ENCODE data around the gene KRTAP13-3. TPM values are rescaled to one million over a fixed set of nuclear protein-coding genes. Genes with fewer than 3 reads are reported as not detected.

KRTAP13-3 gene
- total and polyA plus RNA-seq, 9 of the 15 experiments (the other 6 are each of a cell fraction or from before 2014, with no cell fraction given): not detected

- Histone ChIP-seq H3K9ac (ENCODE audit: insufficient read depth in 1 of 2, low read depth in 2 of 2, low read length in 2 of 2) (no peak overlapping the region), H3K9me1 (ENCODE audit: control insufficient read depth, insufficient read depth, low read length) (no peaks in the 10 kb centered on the region), H3K79me2 (ENCODE audit: control insufficient read depth, insufficient read depth, low read length) (no peaks in the 10 kb centered on the region), H3K4me3 (no peak overlapping the region), H3K4me2 (ENCODE audit: insufficient read depth, low read length) (no peak overlapping the region), H3K27ac (ENCODE audit: extremely low read depth, low read depth, low read length) (no peak overlapping the region), H3K27me3 (ENCODE audit: control insufficient read depth in 2 of 2, insufficient read depth in 2 of 2, low read length in 2 of 2) (no peaks in the 10 kb centered on the region), H3K9me3 (replicated peaks; ENCODE audit: control insufficient read depth, insufficient read depth, low read depth, low read length) (no peaks in the 10 kb centered on the region; the same call in 1 of the 2 replicates), H3K36me3 (ENCODE audit: control insufficient read depth, insufficient read depth, low read length) (no peaks in the 10 kb centered on the region), H2AFZ (ENCODE audit: low read depth, low read length) (no peak overlapping the region), H4K20me1 (replicated peaks; ENCODE audit: control insufficient read depth, insufficient read depth, low read length) (no peaks in the 10 kb centered on the region), H3K4me1 (replicated peaks in 1 of 2; ENCODE audit: control insufficient read depth in 2 of 2, insufficient read depth in 2 of 2, low read length in 2 of 2) (no peaks in the 10 kb centered on the region)
- POLR2A ChIA-PET: no interaction called here
- no TSS peak for BruUV-seq (replicated peaks)
- TF ChIP-seq ZFP30 (CRISPR knock-in tag; IDR thresholded peaks at IDR 0.05; ENCODE audit: borderline replicate concordance) (no peak), ZNF274 (IDR thresholded peaks at IDR 0.05; ENCODE audit: borderline replicate concordance, low read depth, low read length) (no peak), ATF2 (CRISPR knock-in tag; IDR thresholded peaks at IDR 0.05) (no peak), TEAD4 (IDR thresholded peaks at IDR 0.05; ENCODE audit: low read length) (no peak), TEAD4 (CRISPR knock-in tag; IDR thresholded peaks at IDR 0.05; ENCODE audit: borderline replicate concordance) (no peak), EGR1 (conservative IDR thresholded peaks at IDR 0.05) (no peak), NFE2 (IDR thresholded peaks at IDR 0.05; ENCODE audit: low read depth) (no peak), NCOA1 (IDR thresholded peaks at IDR 0.05; ENCODE audit: low read depth) (no peak)
- DNase-seq (ENCODE audit: extremely low read depth in 1 of 4, low spot score in 3 of 4): no peak
- in situ Hi-C loops (cut with MboI) (no loop called here), intact Hi-C loops (cut with micrococcal nuclease) (no loop called here)
- no peak for ATAC-seq
- CTCF ChIA-PET (ENCODE audit: low intra/inter-chr PET ratio): no interaction called here
- no peak for FAIRE-seq
- whole genome bisulfite sequencing (ENCODE audit: insufficient coverage, low coverage, missing lambda C conversion rate): 0% methylated on average over 1 of the region's 1 CpG
Observed at GRCh38 chr21:30444204-30444603, 18.5 kb upstream of the KRTAP13-3 start.
